Midbrain (tissue), 1 donor: ENCODE data around the gene STIMATE.

Experiments used
- DNase-seq: peaks from one replicate; lab custom pipeline; 2025; lab: John Stamatoyannopoulos, UW

Gene STIMATE

GRCh38 chr3:52841211-52841980 is 56.0 kb downstream of the STIMATE start:
- no peak for DNase-seq

GRCh38 chr3:52839892-52840545 is 57.3 kb downstream of the STIMATE start:
- DNase-seq, result no peak

GRCh38 chr3:52839268-52839575 is 58.1 kb downstream of the STIMATE start:
- DNase-seq, result no peak

- no peak for DNase-seq
Measured at GRCh38 chr3:52838561-52839267, 58.6 kb downstream of the STIMATE start.

GRCh38 chr3:52836986-52837385 is 60.4 kb downstream of the STIMATE start:
- no peak for DNase-seq

- no peak for DNase-seq
Measured at GRCh38 chr3:52836471-52836845, 60.9 kb downstream of the STIMATE start.

- no peak for DNase-seq
Measured at GRCh38 chr3:52835766-52836470, 61.4 kb downstream of the STIMATE start.

GRCh38 chr3:52834871-52835501 is 62.4 kb downstream of the STIMATE start, which contains the start of gene MUSTN1:
MUSTN1 (minus strand) TSS chr3:52835019; CDS start chr3:52834948, 71 bp downstream.
- no peak for DNase-seq

GRCh38 chr3:52833202-52833601 is 64.1 kb downstream of the STIMATE start:
- no peak for DNase-seq

- DNase-seq, result no peak
Measured at GRCh38 chr3:52831500-52832301, 65.6 kb downstream of the STIMATE start.

GRCh38 chr3:52830535-52831258 is 66.7 kb downstream of the STIMATE start, which contains the start of gene ITIH4:
ITIH4 (minus strand) TSS chr3:52830672; CDS start chr3:52830642, 30 bp downstream.
- no peak for DNase-seq

- DNase-seq, result no peak
Measured at GRCh38 chr3:52829906-52830463, 67.4 kb downstream of the STIMATE start.

GRCh38 chr3:52829482-52829881 is 67.9 kb downstream of the STIMATE start:
- no peak for DNase-seq

GRCh38 chr3:52827866-52828376 is 69.4 kb downstream of the STIMATE start:
- DNase-seq, result no peak

- no peak for DNase-seq
Measured at GRCh38 chr3:52827441-52827840, 69.9 kb downstream of the STIMATE start.

- DNase-seq, result no peak
Measured at GRCh38 chr3:52824037-52824436, 73.3 kb downstream of the STIMATE start.

- no peak for DNase-seq
Measured at GRCh38 chr3:52822363-52822762, 75.0 kb downstream of the STIMATE start.

GRCh38 chr3:52820736-52821135 is 76.6 kb downstream of the STIMATE start:
- DNase-seq, result no peak

GRCh38 chr3:52819936-52820335 is 77.4 kb downstream of the STIMATE start:
- no peak for DNase-seq

- no peak for DNase-seq
Measured at GRCh38 chr3:52817860-52818259, 79.5 kb downstream of the STIMATE start.
